Lung (tissue), 12 donors: ENCODE data around the gene CFAP410. TPM values are rescaled to one million over a fixed set of nuclear protein-coding genes. Genes with fewer than 3 reads are reported as not detected.
A peak's percentile ranks its signal among the peaks of the same experiment; 100 is the strongest.

ENCODE experiments used
- ATAC-seq: fragments of 200-7000 bp; cut with Tn5 transposase; one replicate; pipeline ENCODE4 v1.9.1; 2020; ENCODE audit warnings: moderate number of reproducible peaks; ENCODE audit not compliant: insufficient read depth, low FRiP score
- DNase-seq, 3 donors: peaks; one replicate each; pipeline ENCODE4 v3.0.0-alpha.2; 2013 to 2017
- H3K27ac ChIP-seq, 2 donors: one replicate each; pipeline ENCODE4 v1.5.1; 2013; ENCODE audit warnings: mild to moderate bottlenecking in 2 of 2, moderate library complexity in 2 of 2, control low read depth in 1 of 2, inconsistent platforms in 1 of 2, low read depth in 1 of 2, low read length in 1 of 2
- H3K27me3 ChIP-seq, 3 donors: one replicate each; pipeline ENCODE4 v1.5.1; 2013; ENCODE audit warnings: low read length in 2 of 3; ENCODE audit not compliant: control insufficient read depth in 3 of 3, insufficient read depth in 3 of 3
- H3K36me3 ChIP-seq, 4 donors: one replicate each; pipeline ENCODE4 v1.5.1; 2013; ENCODE audit warnings: low read length in 4 of 4, mild to moderate bottlenecking in 1 of 4, moderate library complexity in 1 of 4; ENCODE audit not compliant: control insufficient read depth in 4 of 4, insufficient read depth in 4 of 4
- H3K4me1 ChIP-seq, 5 donors: one replicate each; pipeline ENCODE4 v1.5.1; 2013; ENCODE audit warnings: low read length in 5 of 5, mild to moderate bottlenecking in 2 of 5, moderate library complexity in 1 of 5; ENCODE audit not compliant: control insufficient read depth in 5 of 5, insufficient read depth in 5 of 5
- H3K4me3 ChIP-seq: one replicate; pipeline ENCODE4 v1.5.1; 2013; ENCODE audit warnings: mild to moderate bottlenecking, control low read depth, moderate library complexity
- H3K9ac ChIP-seq, 2 donors: one replicate each; pipeline ENCODE4 v1.5.1; 2013; ENCODE audit warnings: low read length in 2 of 2, control low read depth in 1 of 2; ENCODE audit not compliant: insufficient read depth in 1 of 2
- H3K9me3 ChIP-seq, 4 donors: one replicate each; pipeline ENCODE4 v1.5.1; 2013; ENCODE audit warnings: low read length in 3 of 4, mild to moderate bottlenecking in 1 of 4, moderate library complexity in 1 of 4; ENCODE audit not compliant: control insufficient read depth in 4 of 4, insufficient read depth in 3 of 4
- WGBS, 2 donors: extraction: QIAGEN DNeasy Blood & Tissue Kit; methylation state at CpG; one replicate each; pipeline ENCODE4 v1.1.7; 2013; 5-methylcytosine and 5-hydroxymethylcytosine counted together
- polyA plus RNA-seq, 2 donors: library from polyadenylated mRNA; stranded (reverse); fragments of 200-250 nt; gene quantifications; one replicate each; pipeline ENCODE4 v1.2.1, GENCODE V29; 2013
- total RNA-seq, 2 donors: library from RNA; depleted of rRNA in 1 of 2; stranded (reverse); fragments of >200 nt in 1 of 2; gene quantifications; one replicate each; pipeline ENCODE4 v1.2.1, GENCODE V29; 2014 to 2021
- TF ChIP-seq, protein P1 (sequence below): IDR thresholded peaks from 2 replicates; pipeline ENCODE4 v1.5.1; 2012; ENCODE audit warnings: mild to moderate bottlenecking; ENCODE audit errors: control extremely low read depth, extremely low read depth
- donor health status: control.
- donor health status: control.
- donor health status: Bipolar disorder and iron deficiency.
- donor health status: healthy.
- donor health status: DM: yes; HTN: yes; CAD: no.

The CFAP410 gene
- total and polyA plus RNA-seq, 4 donors = 24.3 to 72.7 (median 39.5) TPM

- TF ChIP-seq, protein P1, sequence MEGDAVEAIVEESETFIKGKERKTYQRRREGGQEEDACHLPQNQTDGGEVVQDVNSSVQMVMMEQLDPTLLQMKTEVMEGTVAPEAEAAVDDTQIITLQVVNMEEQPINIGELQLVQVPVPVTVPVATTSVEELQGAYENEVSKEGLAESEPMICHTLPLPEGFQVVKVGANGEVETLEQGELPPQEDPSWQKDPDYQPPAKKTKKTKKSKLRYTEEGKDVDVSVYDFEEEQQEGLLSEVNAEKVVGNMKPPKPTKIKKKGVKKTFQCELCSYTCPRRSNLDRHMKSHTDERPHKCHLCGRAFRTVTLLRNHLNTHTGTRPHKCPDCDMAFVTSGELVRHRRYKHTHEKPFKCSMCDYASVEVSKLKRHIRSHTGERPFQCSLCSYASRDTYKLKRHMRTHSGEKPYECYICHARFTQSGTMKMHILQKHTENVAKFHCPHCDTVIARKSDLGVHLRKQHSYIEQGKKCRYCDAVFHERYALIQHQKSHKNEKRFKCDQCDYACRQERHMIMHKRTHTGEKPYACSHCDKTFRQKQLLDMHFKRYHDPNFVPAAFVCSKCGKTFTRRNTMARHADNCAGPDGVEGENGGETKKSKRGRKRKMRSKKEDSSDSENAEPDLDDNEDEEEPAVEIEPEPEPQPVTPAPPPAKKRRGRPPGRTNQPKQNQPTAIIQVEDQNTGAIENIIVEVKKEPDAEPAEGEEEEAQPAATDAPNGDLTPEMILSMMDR = no peak
- Histone ChIP-seq H3K36me3 (no peaks in the 10 kb centered on the region), H3K4me1 (peaks cover 0 to 47% (median 28%) of the 10 kb centered on the region in 5 donors), H3K9ac (peak within 1 kb of the TSS; percentile 17 to 63), H3K4me3 (peak within 1 kb of the TSS; percentile 71), H3K9me3 (no peaks in the 10 kb centered on the region), H3K27ac (peak within 1 kb of the TSS; percentile 80 to 90), H3K27me3 (no peaks in the 10 kb centered on the region)
- ATAC-seq (peak; percentile 55), DNase-seq (peak; percentile 64 to 81 (median 73))
- 1% methylated on average over 45 to 94 of the region's 94 CpGs for WGBS, 2 donors
Observed at GRCh38 chr21:44299458-44300261, 39.5 kb downstream of the CFAP410 start, which contains the start of gene PFKL. Gene PFKL (plus strand): TSS chr21:44300053. CDS start chr21:44300106, 53 bp downstream.

GRCh38 chr21:44299085-44299457 is 40.1 kb downstream of the CFAP410 start:
- Histone ChIP-seq H3K27ac (peak overlapping the region in 1 of 2 donors; percentile 88), H3K4me1 (peaks cover 0 to 42% (median 28%) of the 10 kb centered on the region in 5 donors), H3K9me3 (no peaks in the 10 kb centered on the region), H3K27me3 (no peaks in the 10 kb centered on the region), H3K4me3 (no peak overlapping the region), H3K36me3 (no peaks in the 10 kb centered on the region), H3K9ac (peak overlapping the region; percentile 17 to 63)
- no peak for ATAC-seq
- 30 to 33% methylated on average over 10 of the region's 10 CpGs for WGBS, 2 donors
- TF ChIP-seq, protein P1 = no peak
- DNase-seq = peak in 2 of 3 donors; percentile 33 to 37

DNA sequence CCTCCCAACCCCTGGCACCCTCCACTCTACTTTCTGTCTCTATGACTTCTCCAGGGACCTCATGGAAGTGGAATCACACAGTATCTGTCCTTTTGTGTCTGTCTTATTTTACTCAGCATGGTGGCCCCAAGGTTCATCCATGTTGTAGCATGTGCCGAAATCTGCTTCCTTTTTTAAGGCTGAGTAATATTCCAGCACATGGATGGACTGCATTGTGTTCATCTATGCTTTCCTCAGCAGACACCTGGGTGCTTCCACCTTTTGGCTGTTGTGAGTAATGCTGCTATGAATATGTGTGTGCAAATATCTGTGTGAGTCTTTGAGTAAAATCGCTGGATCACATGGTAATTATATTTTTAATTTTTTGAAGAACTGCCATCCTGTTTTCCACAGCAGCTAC is 40.9 kb downstream of the CFAP410 start:
- H3K27ac ChIP-seq = no peak overlapping the region
- no peak overlapping the region for H3K4me3 ChIP-seq
- no peaks in the 10 kb centered on the region for H3K9me3 ChIP-seq
- TF ChIP-seq, protein P1 = no peak
- DNase-seq = no peak
- H3K36me3 ChIP-seq = no peaks in the 10 kb centered on the region
- WGBS, 2 donors = 90 to 91% methylated on average over 2 of the region's 2 CpGs
- no peaks in the 10 kb centered on the region for H3K27me3 ChIP-seq
- H3K9ac ChIP-seq = no peak overlapping the region
- ATAC-seq = no peak
- H3K4me1 ChIP-seq = peaks cover 0 to 36% (median 24%) of the 10 kb centered on the region in 5 donors
